NCI-H526 (cell line): Measurements from ENCODE around the gene SOX21.
A peak's percentile ranks its signal among the peaks of the same experiment; 100 is the strongest.
"Not testable (repeated sequence)": the region's sequence is repeated elsewhere in the genome, so short reads cannot be mapped to it uniquely, and the experiment has no call there.

ENCODE experiments used
- DNase-seq, 2 experiments: peaks; one replicate each; lab custom pipeline; 2025; lab: John Stamatoyannopoulos, UW

The SOX21 gene

DNA sequence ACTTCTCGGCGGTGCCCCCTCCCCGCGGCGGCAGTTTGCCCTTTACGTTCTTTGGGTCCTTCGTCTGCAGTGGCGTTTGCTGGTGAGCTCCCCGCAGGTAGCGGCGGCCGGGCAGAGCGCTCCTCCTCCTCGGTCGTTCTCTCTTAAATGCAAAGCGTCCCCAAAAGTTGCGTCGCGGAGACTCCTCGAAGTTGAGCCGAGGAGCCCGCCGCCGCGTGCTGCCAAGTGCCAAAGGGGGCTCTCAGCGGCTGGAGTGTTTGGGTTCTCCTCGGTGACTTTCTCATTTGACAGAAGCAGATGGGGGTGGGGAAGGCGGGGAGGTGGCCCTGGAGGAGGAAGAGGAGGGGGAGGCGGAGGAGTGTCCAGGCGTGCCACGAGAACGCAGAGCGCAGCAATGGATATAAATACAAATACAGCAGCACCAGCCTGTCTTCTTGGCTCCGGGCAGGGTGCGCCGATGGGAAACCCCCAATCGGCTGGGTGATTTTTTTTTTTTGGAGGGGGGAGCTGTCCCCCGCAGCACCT lies at the start of gene SOX21:
Gene SOX21 (minus strand): TSS at position 259 of the 525 bp plus-strand sequence. CDS start 496 bp downstream, outside the sequence.
- peak in 1 of 2 experiments; percentile 62 for DNase-seq

GRCh38 chr13:94761407-94761806 lies 49.1 kb upstream of the SOX21 start:
- DNase-seq = no peak

DNA sequence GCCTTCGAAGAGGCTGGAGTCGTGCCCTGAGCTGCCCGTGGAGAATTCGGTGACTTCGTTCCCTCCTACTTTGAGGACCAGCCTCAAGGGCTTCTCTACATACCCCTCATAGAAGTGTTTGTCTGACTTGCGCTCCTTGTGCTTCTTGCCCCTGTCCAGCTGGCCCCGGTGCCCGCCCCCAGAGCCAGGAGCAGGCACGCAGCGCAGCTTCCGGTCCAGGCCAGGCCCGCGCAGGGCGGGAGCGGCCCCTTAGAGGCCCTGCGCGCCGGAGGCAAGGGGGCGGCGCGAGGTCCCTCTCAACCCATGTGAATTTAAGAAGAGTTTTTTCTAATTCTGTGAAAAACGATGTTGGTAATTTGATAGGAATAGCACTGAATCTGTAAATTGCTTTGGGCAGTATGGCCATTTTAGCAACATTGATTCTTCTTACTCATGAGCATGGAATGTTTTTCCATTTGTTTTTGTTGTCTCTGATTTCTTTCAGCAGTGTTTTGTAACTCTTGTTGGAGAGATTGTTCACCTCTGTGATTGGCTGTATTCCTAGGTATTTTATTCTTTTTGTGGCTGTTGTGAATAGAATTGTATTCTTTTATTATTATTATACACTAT lies 46.9 kb upstream of the SOX21 start:
- DNase-seq = no peak

- DNase-seq = no peak
Observed at GRCh38 chr13:94758436-94758960, 46.2 kb upstream of the SOX21 start.

GRCh38 chr13:94753327-94753726 lies 41.0 kb upstream of the SOX21 start:
- DNase-seq = no peak

DNA sequence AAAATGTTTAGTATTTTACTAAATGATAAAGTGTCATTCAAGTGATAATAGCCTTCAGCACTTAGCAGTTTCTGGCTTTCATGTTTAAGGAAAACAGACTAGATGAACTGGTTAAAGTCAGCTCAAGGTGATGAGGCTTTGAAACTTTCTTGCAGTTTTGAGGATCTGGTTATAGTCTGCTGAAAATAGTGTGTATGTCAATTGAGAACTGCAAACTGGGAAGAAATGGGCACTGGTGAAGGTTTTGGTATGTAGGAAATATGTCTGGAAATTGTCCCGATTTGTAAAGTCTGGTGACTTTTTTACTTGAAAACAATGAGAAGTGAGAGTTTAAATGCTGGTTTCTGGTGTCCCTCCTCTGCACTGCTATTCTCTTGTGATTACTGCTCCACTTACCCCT lies 36.8 kb upstream of the SOX21 start:
- no peak for DNase-seq

GRCh38 chr13:94739235-94739634 lies 26.9 kb upstream of the SOX21 start:
- DNase-seq = no peak

DNA sequence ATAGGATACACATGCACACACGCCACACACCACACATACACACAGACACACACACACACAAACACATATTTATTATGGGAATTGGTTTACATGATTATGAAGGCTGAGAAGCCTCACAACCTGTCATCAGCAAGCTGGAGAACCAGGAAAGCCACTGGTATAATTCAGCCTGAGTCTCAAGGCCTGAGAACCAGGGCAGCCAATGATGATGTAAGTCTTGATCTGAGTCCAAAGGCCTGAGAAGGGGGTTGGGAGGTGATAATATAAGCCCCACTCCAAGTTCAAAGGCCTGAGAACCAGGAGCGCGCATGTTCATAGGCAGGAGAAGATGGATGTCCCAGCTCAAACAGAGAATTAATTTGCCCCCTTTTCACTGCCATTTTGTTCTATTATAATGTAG lies 18.7 kb upstream of the SOX21 start:
- no peak for DNase-seq

GRCh38 chr13:94729941-94730340 lies 17.6 kb upstream of the SOX21 start:
- not testable (repeated sequence) for DNase-seq

DNA sequence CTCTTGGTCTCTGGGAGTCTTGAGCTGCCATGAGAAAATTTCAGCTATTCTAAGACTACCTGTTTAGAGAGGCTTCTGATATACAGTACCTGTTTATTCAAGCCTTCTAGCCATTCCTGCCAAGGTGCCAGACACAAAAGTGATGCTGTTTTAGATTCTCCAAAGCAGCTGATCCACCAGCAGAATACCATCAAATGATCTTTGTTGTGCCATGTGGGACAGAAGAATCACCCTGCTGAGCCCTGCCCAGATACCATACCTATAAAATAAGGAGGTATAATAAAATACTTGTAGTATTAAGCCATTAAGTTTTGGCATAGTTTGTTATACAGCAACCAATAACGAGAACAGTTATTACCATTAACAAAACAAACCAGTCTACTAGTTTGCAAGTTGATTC lies 14.1 kb upstream of the SOX21 start:
- no peak for DNase-seq

GRCh38 chr13:94722609-94723345 lies 10.4 kb upstream of the SOX21 start:
- no peak for DNase-seq

GRCh38 chr13:94718697-94719096 lies 6.4 kb upstream of the SOX21 start:
- not testable (repeated sequence) for DNase-seq

GRCh38 chr13:94717916-94718315 lies 5.6 kb upstream of the SOX21 start:
- no peak for DNase-seq

- peak in 1 of 2 experiments; percentile 34 for DNase-seq
Observed at GRCh38 chr13:94716016-94716415, 3.7 kb upstream of the SOX21 start.

DNA sequence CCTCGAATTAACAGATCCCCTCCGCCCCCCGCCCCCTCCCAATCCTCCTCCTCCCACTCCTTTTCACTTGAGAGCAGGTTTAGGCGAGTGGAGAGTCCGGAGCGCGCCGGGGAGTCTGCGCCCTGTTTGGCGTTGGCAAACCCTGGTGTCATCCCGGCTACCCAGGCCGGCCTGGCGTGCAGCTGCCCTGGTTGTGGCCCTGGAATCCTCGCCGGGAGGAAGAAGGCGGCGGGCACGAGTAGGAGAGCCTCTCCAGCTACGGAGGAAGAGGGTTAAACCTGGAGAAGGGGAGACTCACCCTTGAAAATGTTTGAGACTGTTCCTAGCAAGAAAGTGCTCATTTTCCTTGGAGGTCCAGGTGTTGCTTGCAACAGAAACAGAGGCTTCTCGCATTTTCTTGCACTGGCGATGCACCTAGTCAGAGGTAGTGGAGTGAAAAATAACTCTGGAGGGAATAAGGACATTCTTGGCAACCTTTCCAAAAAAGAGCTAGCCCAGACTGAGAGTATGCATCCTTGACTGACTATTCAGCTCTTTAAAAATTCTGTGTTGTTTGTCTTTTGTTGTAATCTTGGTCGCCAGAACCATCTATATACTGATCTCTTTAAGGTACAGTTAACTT lies 1.3 kb upstream of the SOX21 start:
- DNase-seq = peak in 1 of 2 experiments; percentile 53

- DNase-seq = peak in 1 of 2 experiments; percentile 79
Observed at GRCh38 chr13:94712812-94713560, 641 bp upstream of the SOX21 start.

GRCh38 chr13:94711561-94712286 lies 621 bp downstream of the SOX21 start:
- DNase-seq = peak in 1 of 2 experiments; percentile 83

DNA sequence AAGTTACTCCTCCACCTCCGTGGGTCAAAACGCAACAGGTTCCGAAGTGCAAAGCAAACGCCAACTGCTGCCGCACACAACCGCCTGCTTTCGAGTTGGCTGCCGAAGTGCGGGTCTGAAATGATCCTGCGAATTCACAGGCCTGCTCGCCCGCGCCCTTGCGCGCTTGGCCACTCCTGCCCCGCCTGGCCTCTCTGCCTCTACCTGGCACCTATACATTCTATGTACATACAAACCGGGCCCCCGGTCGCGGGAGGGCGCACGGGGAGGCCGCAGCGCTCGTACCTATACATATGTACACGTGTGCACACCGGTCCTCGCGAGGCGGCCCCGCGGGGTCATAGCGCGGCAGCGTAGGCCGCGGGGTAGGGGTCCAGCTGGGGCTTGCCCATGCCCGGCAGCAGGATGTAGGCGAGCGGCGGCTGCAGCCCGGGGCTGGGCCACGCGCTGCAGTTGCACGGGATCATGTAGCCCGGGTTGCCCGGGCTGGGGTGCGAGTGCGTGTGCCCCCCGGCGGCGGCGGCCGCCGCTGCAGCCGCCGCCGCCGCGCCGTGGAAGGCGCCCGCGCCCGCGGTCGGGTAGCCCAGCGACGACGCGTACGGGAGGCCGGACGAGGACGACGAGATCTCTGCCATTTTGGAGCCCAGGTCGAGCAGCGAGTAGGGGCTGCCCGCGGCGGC lies 1.3 kb downstream of the SOX21 start:
- DNase-seq = peak; percentile 42 to 83

GRCh38 chr13:94710065-94710781 lies 2.1 kb downstream of the SOX21 start:
- DNase-seq = peak in 1 of 2 experiments; percentile 47
